Subcutaneous adipose tissue (tissue), 4 donors: ENCODE measurements around the gene KCNK4. TPM values are rescaled to one million over a fixed set of nuclear protein-coding genes. Genes with fewer than 3 reads are reported as not detected.

Experiments used
- CTCF ChIP-seq: fragments of 450-650 bp; IDR thresholded peaks from one replicate; pipeline ENCODE4 v1.5.1; 2016; ENCODE audit warnings: low read depth, mild to moderate bottlenecking, control low read depth, antibody characterized with exemption, moderate library complexity
- total RNA-seq, 4 donors: library from RNA; depleted of rRNA; stranded (reverse); fragments of >200 nt; gene quantifications; one replicate each; pipeline ENCODE4 v1.1.0, GENCODE V29; 2016

KCNK4 gene
- total RNA-seq, 4 donors from 2014 or later, result not detected

GRCh38 chr11:64275841-64276240 lies 15.3 kb upstream of the KCNK4 start:
- no peak for TF ChIP-seq CTCF

GRCh38 chr11:64276653-64277431 lies 14.3 kb upstream of the KCNK4 start:
- TF ChIP-seq CTCF, result no peak

- TF ChIP-seq CTCF, result no peak
These were observed 12.4 kb upstream of the KCNK4 start for GRCh38 chr11:64278576-64279190.

- no peak for TF ChIP-seq CTCF
These were observed 8.9 kb upstream of the KCNK4 start for GRCh38 chr11:64281957-64282770.

- TF ChIP-seq CTCF, result no peak
These were observed 8.0 kb upstream of the KCNK4 start for GRCh38 chr11:64283092-64283491.

- no peak for TF ChIP-seq CTCF
These were observed 6.8 kb upstream of the KCNK4 start, which contains the start of gene BAD for GRCh38 chr11:64284048-64284961. BAD (minus strand) TSS chr11:64284665; CDS start chr11:64284368, 297 bp downstream.
